ENCODE results near the gene CORT. TPM values are rescaled to one million over a fixed set of nuclear protein-coding genes. Genes with fewer than 3 reads are reported as not detected.
"Not testable (repeated sequence)": the region's sequence is repeated elsewhere in the genome, so short reads cannot be mapped to it uniquely, and the experiment has no call there.

CORT gene
- total RNA-seq, 1 donor from 2014 or later = not detected

- intact Hi-C loops (cut with DNase I) = no loop called here
- DNase-seq (ENCODE audit: low spot score) = no peak
These were observed 16.0 kb upstream of the CORT start for GRCh38 chr1:10433790-10434189.

- intact Hi-C loops (cut with DNase I) = no loop called here
- no peak for DNase-seq (ENCODE audit: low spot score)
These were observed 15.2 kb upstream of the CORT start for GRCh38 chr1:10434590-10434989.

GRCh38 chr1:10437052-10437451 is 12.8 kb upstream of the CORT start:
- no peak for DNase-seq (ENCODE audit: low spot score)
- intact Hi-C loops (cut with DNase I) = no loop called here

- intact Hi-C loops (cut with DNase I) = no loop called here
- DNase-seq (ENCODE audit: low spot score) = no peak
These were observed 11.1 kb upstream of the CORT start for GRCh38 chr1:10438677-10439163.

GRCh38 chr1:10440305-10440704 is 9.5 kb upstream of the CORT start:
- intact Hi-C loops (cut with DNase I) = no loop called here
- DNase-seq (ENCODE audit: low spot score) = no peak

GRCh38 chr1:10440794-10441193 is 9.0 kb upstream of the CORT start:
- intact Hi-C loops (cut with DNase I) = no loop called here
- DNase-seq (ENCODE audit: low spot score) = no peak

GRCh38 chr1:10444248-10444647 is 5.6 kb upstream of the CORT start:
- no peak for DNase-seq (ENCODE audit: low spot score)
- intact Hi-C loops (cut with DNase I) = no loop called here

- DNase-seq (ENCODE audit: low spot score) = no peak
- intact Hi-C loops (cut with DNase I) = no loop called here
These were observed 4.9 kb upstream of the CORT start for GRCh38 chr1:10444795-10445397.

- intact Hi-C loops (cut with DNase I) = no loop called here
- DNase-seq (ENCODE audit: low spot score) = no peak
These were observed 2.9 kb upstream of the CORT start for GRCh38 chr1:10446790-10447422.

GRCh38 chr1:10450156-10450814 is 454 bp downstream of the CORT start:
- DNase-seq (ENCODE audit: low spot score) = no peak
- intact Hi-C loops (cut with DNase I) = no loop called here

- intact Hi-C loops (cut with DNase I) = no loop called here
- DNase-seq (ENCODE audit: low spot score) = no peak
These were observed 1.0 kb downstream of the CORT start for GRCh38 chr1:10450836-10451235.

GRCh38 chr1:10451287-10451686 is 1.5 kb downstream of the CORT start:
- intact Hi-C loops (cut with DNase I) = no loop called here

GRCh38 chr1:10456048-10456447 is 6.2 kb downstream of the CORT start:
- intact Hi-C loops (cut with DNase I) = no loop called here
- DNase-seq (ENCODE audit: low spot score) = no peak

More at GRCh38 chr1:10451287-10451686, 1.5 kb downstream of the CORT start:
- DNase-seq (ENCODE audit: low spot score) = no peak

GRCh38 chr1:10456661-10457060 is 6.8 kb downstream of the CORT start:
- intact Hi-C loops (cut with DNase I) = no loop called here
- no peak for DNase-seq (ENCODE audit: low spot score)

- DNase-seq (ENCODE audit: low spot score); intact Hi-C loops (cut with DNase I): not testable (repeated sequence)
These were observed 7.6 kb downstream of the CORT start for GRCh38 chr1:10457462-10457861.

GRCh38 chr1:10457875-10458274 is 8.0 kb downstream of the CORT start:
- intact Hi-C loops (cut with DNase I) = no loop called here
- DNase-seq (ENCODE audit: low spot score) = no peak

GRCh38 chr1:10459184-10459583 is 9.4 kb downstream of the CORT start:
- DNase-seq (ENCODE audit: low spot score) = no peak
- intact Hi-C loops (cut with DNase I) = no loop called here

- no peak for DNase-seq (ENCODE audit: low spot score)
- intact Hi-C loops (cut with DNase I) = no loop called here
These were observed 17.2 kb downstream of the CORT start for GRCh38 chr1:10467078-10467477.

GRCh38 chr1:10470043-10470442 is 20.2 kb downstream of the CORT start:
- intact Hi-C loops (cut with DNase I) = no loop called here
- DNase-seq (ENCODE audit: low spot score) = no peak

- no peak for DNase-seq (ENCODE audit: low spot score)
- intact Hi-C loops (cut with DNase I) = no loop called here
These were observed 21.8 kb downstream of the CORT start for GRCh38 chr1:10471411-10472219.
